Measurements from ENCODE around the gene LXN. TPM values are rescaled to one million over a fixed set of nuclear protein-coding genes. Genes with fewer than 3 reads are reported as not detected.

LXN gene
- total and polyA plus RNA-seq, 2 of the 4 experiments (the other 2 are of a cell fraction): 93.6 to 155 TPM

GRCh38 chr3:158625881-158626280, 46.6 kb downstream of the LXN start:
- H2BK5ac ChIP-seq (ENCODE audit: low read depth, low read length, poor library complexity, severe bottlenecking): no peak overlapping the region
- no peak overlapping the region for H4K91ac ChIP-seq (ENCODE audit: insufficient read depth, low read depth, low read length)
- no peak overlapping the region for H2AK5ac ChIP-seq (ENCODE audit: low read depth, low read length)
- no peaks in the 10 kb centered on the region for H3K27me3 ChIP-seq (ENCODE audit: control insufficient read depth, insufficient read depth, low read length)
- CTCF ChIA-PET: no interaction called here
- POLR2A ChIA-PET (ENCODE audit: unreplicated experiment): no interaction called here
- H2AFZ ChIP-seq (replicated peaks; ENCODE audit: low read length, poor library complexity): no peak overlapping the region
- no peaks in the 10 kb centered on the region for H3K79me1 ChIP-seq (ENCODE audit: low read depth in 1 of 2, low read length in 2 of 2)
- H4K5ac ChIP-seq (ENCODE audit: low read depth, low read length): no peak overlapping the region
- H3K23ac ChIP-seq (ENCODE audit: low read depth, low read length): no peak overlapping the region
- WGBS, 2 experiments (ENCODE audit: extremely low coverage in 2 of 2, insufficient read length in 1 of 2): no CpG with 5 or more reads among the region's 1 CpG
- TF ChIP-seq CEBPB (IDR thresholded peaks at IDR 0.05; ENCODE audit: low read depth, low read length): no peak
- TF ChIP-seq CTCF (conservative IDR thresholded peaks at IDR 0.05; ENCODE audit: low read depth, low read length): no peak
- no peak for TF ChIP-seq POLR2A (IDR thresholded peaks at IDR 0.05; ENCODE audit: low read depth, low read length)
- TF ChIP-seq RCOR1 (IDR thresholded peaks at IDR 0.05; ENCODE audit: insufficient replicate concordance, low read length): no peak
- no peak for TF ChIP-seq MAFK (IDR thresholded peaks at IDR 0.05; ENCODE audit: low read depth, low read length)
- TF ChIP-seq CHD1 (IDR thresholded peaks at IDR 0.05; ENCODE audit: low read depth, low read length): no peak
- no peak for TF ChIP-seq MXI1 (IDR thresholded peaks at IDR 0.05; ENCODE audit: borderline replicate concordance, low read depth, low read length)
- no peak for TF ChIP-seq MAZ (IDR thresholded peaks at IDR 0.05; ENCODE audit: borderline replicate concordance, low read depth, low read length)
- TF ChIP-seq, protein P1, sequence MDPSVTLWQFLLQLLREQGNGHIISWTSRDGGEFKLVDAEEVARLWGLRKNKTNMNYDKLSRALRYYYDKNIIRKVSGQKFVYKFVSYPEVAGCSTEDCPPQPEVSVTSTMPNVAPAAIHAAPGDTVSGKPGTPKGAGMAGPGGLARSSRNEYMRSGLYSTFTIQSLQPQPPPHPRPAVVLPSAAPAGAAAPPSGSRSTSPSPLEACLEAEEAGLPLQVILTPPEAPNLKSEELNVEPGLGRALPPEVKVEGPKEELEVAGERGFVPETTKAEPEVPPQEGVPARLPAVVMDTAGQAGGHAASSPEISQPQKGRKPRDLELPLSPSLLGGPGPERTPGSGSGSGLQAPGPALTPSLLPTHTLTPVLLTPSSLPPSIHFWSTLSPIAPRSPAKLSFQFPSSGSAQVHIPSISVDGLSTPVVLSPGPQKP (IDR thresholded peaks at IDR 0.05; ENCODE audit: borderline replicate concordance, low read depth, low read length): no peak
- no peak for TF ChIP-seq SMC3 (IDR thresholded peaks at IDR 0.05; ENCODE audit: low read depth, low read length)
- TF ChIP-seq, protein P2, sequence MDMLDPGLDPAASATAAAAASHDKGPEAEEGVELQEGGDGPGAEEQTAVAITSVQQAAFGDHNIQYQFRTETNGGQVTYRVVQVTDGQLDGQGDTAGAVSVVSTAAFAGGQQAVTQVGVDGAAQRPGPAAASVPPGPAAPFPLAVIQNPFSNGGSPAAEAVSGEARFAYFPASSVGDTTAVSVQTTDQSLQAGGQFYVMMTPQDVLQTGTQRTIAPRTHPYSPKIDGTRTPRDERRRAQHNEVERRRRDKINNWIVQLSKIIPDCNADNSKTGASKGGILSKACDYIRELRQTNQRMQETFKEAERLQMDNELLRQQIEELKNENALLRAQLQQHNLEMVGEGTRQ (IDR thresholded peaks at IDR 0.05; ENCODE audit: low read depth, low read length): no peak
- TF ChIP-seq RFX5 (IDR thresholded peaks at IDR 0.05; ENCODE audit: low read depth, low read length): no peak
- TF ChIP-seq NFE2L2 (IDR thresholded peaks at IDR 0.05; ENCODE audit: low read depth, low read length): no peak
- no peak overlapping the region for H3K27ac ChIP-seq (ENCODE audit: insufficient read depth, low read length)
- no peak overlapping the region for H3K4me3 ChIP-seq (ENCODE audit: insufficient read depth, low read depth, low read length)
- no peak overlapping the region for H3K18ac ChIP-seq (ENCODE audit: low read depth, low read length)
- no peak overlapping the region for H3K9ac ChIP-seq (ENCODE audit: low read depth, low read length)
- no peaks in the 10 kb centered on the region for H3K4me1 ChIP-seq (ENCODE audit: control insufficient read depth, insufficient read depth, low read length)
- H2BK15ac ChIP-seq (ENCODE audit: low read depth, low read length): no peak overlapping the region
- no TSS peak for BruUV-seq (replicated peaks)
- H3K14ac ChIP-seq (replicated peaks; ENCODE audit: low read depth, low read length): no peak overlapping the region
- H3K56ac ChIP-seq (ENCODE audit: extremely low read depth, insufficient read depth, low read length): no peak overlapping the region
- in situ Hi-C loops (cut with MboI; ENCODE audit: low sequenced_read_pairs) (loop anchor here (25.0 kb wide), 1 partner anchor 636 kb away; no protein-coding TSS in a partner anchor), dilution Hi-C loops (cut with HindIII; ENCODE audit: low sequenced_read_pairs, unreplicated experiment) (no loop called here), intact Hi-C loops (cut with micrococcal nuclease) (no loop called here)
- H2BK20ac ChIP-seq (ENCODE audit: low read depth, low read length): no peak overlapping the region
- H3K9me1 ChIP-seq (ENCODE audit: insufficient read depth, low read length): no peaks in the 10 kb centered on the region
- H2AK9ac ChIP-seq (replicated peaks; ENCODE audit: low read depth, low read length, poor library complexity): no peak overlapping the region
- H3K4me2 ChIP-seq (ENCODE audit: low read depth, low read length): no peak overlapping the region
- DNase-seq: no peak
- H4K20me1 ChIP-seq (ENCODE audit: insufficient read depth, low read length): no peaks in the 10 kb centered on the region
- ATAC-seq (ENCODE audit: low read depth): no peak
- no peak overlapping the region for H2BK120ac ChIP-seq (ENCODE audit: low read depth, low read length)
- no peak overlapping the region for H3K4ac ChIP-seq (ENCODE audit: low read depth, low read length)
- H3K36me3 ChIP-seq (ENCODE audit: control insufficient read depth, insufficient read depth, low read length): no peaks in the 10 kb centered on the region
- peaks cover 4% of the 10 kb centered on the region; the same call in 1 of the 2 replicates for H3K9me3 ChIP-seq (ENCODE audit: control insufficient read depth, insufficient read depth, low read length)
- no peak overlapping the region for H4K8ac ChIP-seq (ENCODE audit: low read depth in 2 of 2, low read length in 2 of 2)

Measured in IMR-90 (cell line).